H1 (cell line): ENCODE data around the gene TCF7L2. TPM values are rescaled to one million over a fixed set of nuclear protein-coding genes. Genes with fewer than 3 reads are reported as not detected.

Experiments used
- CTCF ChIA-PET: fragments of 300-600 bp; sonication (Branson Sonifier 250); formaldehyde crosslinking; loops from one replicate; lab custom pipeline; 2021; ENCODE audit not compliant: partially characterized antibody; lab: Charles Lee
- POLR2A ChIA-PET: fragments of 300-600 bp; sonication (Branson Sonifier 250); formaldehyde crosslinking; loops from one replicate; lab custom pipeline; 2021; ENCODE audit warnings: inconsistent platforms; ENCODE audit not compliant: partially characterized antibody; lab: Charles Lee
- DNase-seq, 2 experiments: peaks; one replicate each; pipeline versions ENCODE4 v3.0.0 to v3.0.0-alpha.2; 2010 to 2022; ENCODE audit warnings: low spot score in 2 of 2, low read depth in 1 of 2, mixed read lengths in 1 of 2
- FAIRE-seq: peaks from 2 replicates; lab custom pipeline; 2011; peaks lifted over from hg19 to GRCh38; lab: Jason Lieb, UNC
- H2AFZ ChIP-seq: 2 replicates; pipeline ENCODE4 v1.8.1; 2012; ENCODE audit warnings: low read length, inconsistent platforms
- H2AK5ac ChIP-seq: 2 replicates; pipeline ENCODE4 v1.6.1; 2013; ENCODE audit warnings: low read depth, low read length
- H2BK120ac ChIP-seq: replicated peaks from 2 replicates; pipeline ENCODE3; 2013; ENCODE audit warnings: low read depth, low read length, inconsistent platforms
- H2BK12ac ChIP-seq: 2 replicates; pipeline ENCODE4 v1.6.1; 2013; ENCODE audit warnings: low read depth, low read length
- H2BK15ac ChIP-seq: 2 replicates; pipeline ENCODE4 v1.6.1; 2013; ENCODE audit warnings: low read length
- H2BK20ac ChIP-seq: 2 replicates; pipeline ENCODE4 v1.6.1; 2013; ENCODE audit warnings: low read length
- H2BK5ac ChIP-seq: 2 replicates; pipeline ENCODE4 v1.6.1; 2013; ENCODE audit warnings: low read depth, low read length
- H3K14ac ChIP-seq: 2 replicates; pipeline ENCODE4 v1.6.1; 2013; ENCODE audit warnings: inconsistent platforms; ENCODE audit not compliant: insufficient read length
- H3K18ac ChIP-seq: 2 replicates; pipeline ENCODE4 v1.6.1; 2013; ENCODE audit warnings: low read length; ENCODE audit errors: extremely low read depth
- H3K23ac ChIP-seq: 2 replicates; pipeline ENCODE4 v1.6.1; 2013; ENCODE audit warnings: inconsistent platforms; ENCODE audit not compliant: insufficient read length
- H3K23me2 ChIP-seq: 2 replicates; pipeline ENCODE4 v1.6.1; 2013; ENCODE audit warnings: low read depth, low read length
- H3K27ac ChIP-seq: 2 replicates; pipeline ENCODE4 v1.6.1; 2011; ENCODE audit warnings: low read depth, low read length, inconsistent platforms
- H3K27me3 ChIP-seq, 4 experiments: replicated peaks in 1 of 4; 1 replicate in 1 of 4; 2 replicates in 3 of 4; pipeline versions ENCODE4 v1.6.1 to v1.8.1; 2011 to 2013; ENCODE audit warnings: low read length in 3 of 4, mild to moderate bottlenecking in 3 of 4, inconsistent platforms in 2 of 4, mixed read lengths in 2 of 4, moderate library complexity in 1 of 4; ENCODE audit not compliant: control insufficient read depth in 3 of 4, insufficient read depth in 3 of 4; ENCODE audit errors: extremely low read depth in 1 of 4
- H3K36me3 ChIP-seq, 4 experiments: 2 replicates each; pipeline versions ENCODE4 v1.6.1 to v1.8.1; 2011 to 2013; ENCODE audit warnings: mild to moderate bottlenecking in 4 of 4, low read length in 3 of 4, moderate library complexity in 2 of 4, control low read depth in 1 of 4, inconsistent platforms in 1 of 4; ENCODE audit not compliant: insufficient read depth in 4 of 4, control insufficient read depth in 2 of 4
- H3K4ac ChIP-seq: replicated peaks from 2 replicates; pipeline ENCODE3; 2013; ENCODE audit warnings: low read length, low read depth, mixed read lengths, inconsistent platforms; ENCODE audit not compliant: insufficient read length
- H3K4me1 ChIP-seq, 4 experiments: replicated peaks in 1 of 4; 1 replicate in 1 of 4; 2 replicates in 3 of 4; pipeline versions ENCODE4 v1.6.1 to v1.8.1; 2011 to 2013; ENCODE audit warnings: low read length in 3 of 4, inconsistent platforms in 2 of 4, mixed read lengths in 1 of 4; ENCODE audit not compliant: insufficient read depth in 4 of 4, control insufficient read depth in 3 of 4
- H3K4me2 ChIP-seq, 2 experiments: 2 replicates each; pipeline versions ENCODE4 v1.6.1 to v1.8.1; 2011 to 2013; ENCODE audit warnings: low read depth in 2 of 2, low read length in 2 of 2, control low read depth in 1 of 2, inconsistent platforms in 1 of 2, mild to moderate bottlenecking in 1 of 2; ENCODE audit not compliant: insufficient read depth in 1 of 2
- H3K4me3 ChIP-seq, 4 experiments: fragments of 200-600, 300-600 bp in 1 of 4; sonication (generic), shearing (Covaris generic), sonication (Bioruptor Twin) in 1 of 4; 2 replicates each; pipeline versions ENCODE4 v1.5.1 to v1.8.1; 2011 to 2016; ENCODE audit warnings: low read length in 4 of 4, low read depth in 3 of 4, control low read depth in 2 of 4, inconsistent platforms in 2 of 4, mild to moderate bottlenecking in 2 of 4, mixed read lengths in 1 of 4, moderate library complexity in 1 of 4; ENCODE audit not compliant: insufficient read depth in 2 of 4; ENCODE audit errors: extremely low read depth in 1 of 4
- H3K56ac ChIP-seq: replicated peaks from 2 replicates; pipeline ENCODE3; 2013; ENCODE audit warnings: low read depth, mild to moderate bottlenecking, mixed read lengths, low read length, inconsistent platforms; ENCODE audit not compliant: insufficient read length
- H3K79me1 ChIP-seq: 2 replicates; pipeline ENCODE4 v1.6.1; 2013; ENCODE audit warnings: low read depth, low read length, control low read depth
- H3K79me2 ChIP-seq, 2 experiments: 2 replicates each; pipeline versions ENCODE4 v1.6.1 to v1.8.1; 2012 to 2013; ENCODE audit warnings: low read length in 2 of 2, mild to moderate bottlenecking in 2 of 2, inconsistent platforms in 1 of 2; ENCODE audit not compliant: insufficient read depth in 2 of 2, control insufficient read depth in 1 of 2
- H3K9ac ChIP-seq, 4 experiments: replicated peaks in 1 of 4; 1 replicate in 1 of 4; 2 replicates in 3 of 4; pipeline versions ENCODE4 v1.6.1 to v1.8.1; 2011 to 2013; ENCODE audit warnings: low read depth in 3 of 4, low read length in 3 of 4, control low read depth in 2 of 4, mild to moderate bottlenecking in 2 of 4, moderate library complexity in 2 of 4, inconsistent platforms in 1 of 4; ENCODE audit errors: extremely low read depth in 1 of 4
- H3K9me3 ChIP-seq, 2 experiments: 2 replicates each; pipeline versions ENCODE4 v1.6.1 to v1.8.1; 2012 to 2013; ENCODE audit warnings: mild to moderate bottlenecking in 2 of 2, moderate library complexity in 2 of 2, control low read depth in 1 of 2, inconsistent platforms in 1 of 2, low read depth in 1 of 2, low read length in 1 of 2, mixed read lengths in 1 of 2; ENCODE audit not compliant: insufficient read depth in 2 of 2
- H4K20me1 ChIP-seq, 2 experiments: replicated peaks in 1 of 2; 2 replicates each; pipeline versions ENCODE3 to v1.8.1; 2011 to 2013; ENCODE audit warnings: inconsistent platforms in 2 of 2, low read length in 2 of 2, mild to moderate bottlenecking in 1 of 2; ENCODE audit not compliant: insufficient read depth in 2 of 2, control insufficient read depth in 1 of 2
- H4K5ac ChIP-seq: 2 replicates; pipeline ENCODE4 v1.6.1; 2013; ENCODE audit warnings: low read length, low read depth, mixed read lengths, inconsistent platforms; ENCODE audit not compliant: insufficient read length
- H4K8ac ChIP-seq: 2 replicates; pipeline ENCODE4 v1.8.0; 2013; ENCODE audit warnings: mild to moderate bottlenecking, moderate library complexity, low read length, inconsistent platforms; ENCODE audit not compliant: insufficient read depth; ENCODE audit errors: extremely low read depth
- H4K91ac ChIP-seq: replicated peaks from 2 replicates; pipeline ENCODE3; 2013; ENCODE audit warnings: low read length, mixed read lengths, inconsistent platforms; ENCODE audit not compliant: insufficient read length
- EP300 ChIP-seq, 2 experiments: IDR thresholded peaks; 1 replicate in 1 of 2; 2 replicates in 1 of 2; pipeline ENCODE4 v1.6.1; 2011 to 2012; ENCODE audit warnings: low read depth in 2 of 2, low read length in 2 of 2, mild to moderate bottlenecking in 2 of 2, borderline replicate concordance in 1 of 2, inconsistent platforms in 1 of 2, moderate library complexity in 1 of 2
- POU5F1 ChIP-seq: IDR thresholded peaks from 2 replicates; pipeline ENCODE4 v1.6.1; 2011; ENCODE audit warnings: low read depth, mild to moderate bottlenecking, low read length, moderate library complexity
- TBP ChIP-seq: IDR thresholded peaks from 2 replicates; pipeline ENCODE4 v1.6.1; 2011; ENCODE audit warnings: low read depth, low read length, improper control_type of control experiment
- WGBS, 2 experiments: shearing (Covaris generic) in 1 of 2; methylation state at CpG; one replicate each; pipeline versions ENCODE4 v1.1.6 to v1.1.7; 2013 to 2015; ENCODE audit warnings: low lambda C conversion rate in 2 of 2, mixed read lengths in 2 of 2, inconsistent platforms in 1 of 2, low coverage in 1 of 2, missing lambda C conversion rate in 1 of 2; ENCODE audit not compliant: insufficient replicate concordance in 2 of 2, insufficient coverage in 1 of 2, insufficient read length in 1 of 2; ENCODE audit errors: extremely low coverage in 1 of 2, missing lambda C conversion rate in 1 of 2; 5-methylcytosine and 5-hydroxymethylcytosine counted together
- polyA plus RNA-seq, 7 experiments: library from polyadenylated mRNA; depleted of rRNA in 3 of 7; stranded (reverse) in 5 of 7; unstranded in 2 of 7; fragments of >200 nt in 5 of 7; fragments of 200-250 nt in 2 of 7; gene quantifications; 1 replicate in 5 of 7; 2 replicates in 1 of 7; 4 replicates in 1 of 7; pipeline versions ENCODE4 v1.2.1 to v1.2.3, GENCODE V29; 2011 to 2013; ENCODE audit warnings: missing spikeins in 2 of 7, mixed read lengths in 2 of 7
- total RNA-seq: library from RNA; stranded (reverse); fragmentation: NEBNext Ultra II Directional; extraction: Animal tissue kit (Norgen Biotek cat#: 25700); gene quantifications from 2 replicates; pipeline ENCODE4 v1.2.1, GENCODE V29; 2021

Gene TCF7L2
- total and polyA plus RNA-seq, 2 of the 8 experiments (the other 6 are each of a cell fraction or from before 2014, with no cell fraction given): 33.9 to 67.3 TPM

DNA sequence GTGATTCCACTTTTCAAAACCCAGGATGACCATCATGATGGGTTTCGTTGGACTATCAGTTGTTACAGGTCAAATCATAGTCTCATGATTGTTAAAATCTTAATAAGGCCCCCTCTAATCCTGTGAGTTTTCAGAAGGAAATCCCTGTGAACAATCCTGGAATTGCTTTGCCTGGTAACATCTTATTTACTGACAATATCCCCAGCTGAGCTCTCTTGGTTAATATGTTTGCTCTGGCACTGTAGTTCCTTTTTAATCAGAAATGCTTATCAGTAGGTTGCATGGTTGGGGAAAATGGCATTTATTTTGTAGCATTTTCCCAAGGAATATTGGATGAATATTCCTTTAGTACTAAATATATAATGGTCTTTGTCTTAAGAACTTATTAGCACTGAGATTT is 163.9 kb downstream of the TCF7L2 start:
- H3K18ac ChIP-seq: no peak overlapping the region
- ChIA-PET CTCF (interaction anchor here (1.8 kb wide), 1 partner anchor 39 kb away, joined by 4 read pairs; no protein-coding TSS in a partner anchor), POLR2A (no interaction called here)
- FAIRE-seq (no peak), DNase-seq (no peak)
- H4K20me1 ChIP-seq: peaks cover 3 to 5% of the 10 kb centered on the region in 2 experiments
- peaks cover 7% of the 10 kb centered on the region; the same call in 1 of the 2 replicates for H3K79me1 ChIP-seq
- WGBS, 2 experiments: 53% methylated on average over 1 of the region's 1 CpG; no CpG with 5 or more reads in 1 of the 2 experiments
- no peaks in the 10 kb centered on the region for H3K9me3 ChIP-seq
- no peak overlapping the region for H3K4me3 ChIP-seq
- no peak overlapping the region for H3K4ac ChIP-seq
- no peak overlapping the region for H2BK5ac ChIP-seq
- no peak overlapping the region for H3K9ac ChIP-seq
- no peaks in the 10 kb centered on the region for H3K36me3 ChIP-seq
- no peak overlapping the region for H3K14ac ChIP-seq
- no peak overlapping the region for H3K23ac ChIP-seq
- H2BK20ac ChIP-seq: no peak overlapping the region
- H2BK12ac ChIP-seq: no peak overlapping the region
- H3K4me1 ChIP-seq: peaks cover 0 to 13% (median 3%) of the 10 kb centered on the region in 4 experiments; a peak in 2 of 7 replicates
- no peak overlapping the region for H2BK120ac ChIP-seq
- no peaks in the 10 kb centered on the region for H3K27me3 ChIP-seq
- no peak overlapping the region for H3K4me2 ChIP-seq
- H3K79me2 ChIP-seq: peaks cover 0 to 95% of the 10 kb centered on the region in 2 experiments; a peak in 3 of 4 replicates
- no peak overlapping the region for H2AFZ ChIP-seq
- H3K56ac ChIP-seq: no peak overlapping the region
- H4K91ac ChIP-seq: no peak overlapping the region
- no peak overlapping the region for H4K5ac ChIP-seq
- H4K8ac ChIP-seq: no peak overlapping the region
- H2AK5ac ChIP-seq: no peak overlapping the region
- TF ChIP-seq EP300 (IDR thresholded peaks at IDR 0.05; ENCODE audit: borderline replicate concordance in 1 of 2, low read depth in 2 of 2, low read length in 2 of 2): no peak
- no peak for TF ChIP-seq TBP
- no peak for TF ChIP-seq POU5F1
- H3K23me2 ChIP-seq: no peaks in the 10 kb centered on the region
- H2BK15ac ChIP-seq: no peak overlapping the region
- H3K27ac ChIP-seq: no peak overlapping the region
